Limb (tissue), 2 donors: ENCODE data around the gene SATB2.

ENCODE experiments used
- DNase-seq, 2 donors: peaks; one replicate each; pipeline ENCODE4 v3.0.0-alpha.2; 2016; ENCODE audit errors: extremely low spot score in 2 of 2

SATB2 gene

DNA sequence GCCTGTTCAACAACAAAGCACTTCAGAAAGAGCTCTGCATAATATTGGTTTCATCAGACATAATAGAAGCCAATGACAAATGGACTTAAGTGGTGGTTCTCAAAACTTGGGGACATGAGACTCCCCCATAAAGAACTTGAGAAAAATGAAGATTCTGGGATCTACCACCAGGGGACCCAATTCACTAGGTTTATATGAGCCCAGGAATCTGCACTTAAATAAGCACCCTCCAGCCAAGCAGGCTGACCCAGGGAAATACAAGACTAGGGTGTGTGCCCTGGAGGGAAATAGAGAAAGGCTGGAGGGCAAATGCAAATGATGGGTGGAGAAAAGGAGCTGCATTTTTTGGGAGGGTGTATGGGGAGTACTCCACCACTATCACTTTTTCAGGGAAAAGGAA, 52.5 kb downstream of the SATB2 start:
- DNase-seq, result no peak

- no peak for DNase-seq
These were observed 52.9 kb downstream of the SATB2 start for GRCh38 chr2:199404841-199405240.

DNA sequence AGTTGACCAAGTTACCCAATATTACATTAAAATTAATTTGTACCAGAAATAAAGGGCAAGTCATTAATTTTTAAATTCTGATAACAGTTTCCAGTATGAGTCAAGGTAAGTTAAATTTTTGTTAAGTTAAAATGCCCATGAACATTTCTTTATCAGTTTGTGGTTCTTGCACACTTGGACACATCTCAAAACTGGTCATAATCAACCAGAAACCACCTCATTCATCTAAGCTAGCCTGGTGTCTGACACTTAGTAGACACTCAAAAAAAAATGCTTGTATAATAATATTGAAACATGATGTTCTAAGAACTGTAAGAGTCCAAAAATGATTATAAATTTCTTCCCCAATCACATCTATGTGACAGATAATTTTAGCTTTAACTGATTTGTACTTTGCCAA, 62.4 kb downstream of the SATB2 start:
- DNase-seq, result no peak

GRCh38 chr2:199392363-199392762, 65.4 kb downstream of the SATB2 start:
- DNase-seq, result no peak

DNA sequence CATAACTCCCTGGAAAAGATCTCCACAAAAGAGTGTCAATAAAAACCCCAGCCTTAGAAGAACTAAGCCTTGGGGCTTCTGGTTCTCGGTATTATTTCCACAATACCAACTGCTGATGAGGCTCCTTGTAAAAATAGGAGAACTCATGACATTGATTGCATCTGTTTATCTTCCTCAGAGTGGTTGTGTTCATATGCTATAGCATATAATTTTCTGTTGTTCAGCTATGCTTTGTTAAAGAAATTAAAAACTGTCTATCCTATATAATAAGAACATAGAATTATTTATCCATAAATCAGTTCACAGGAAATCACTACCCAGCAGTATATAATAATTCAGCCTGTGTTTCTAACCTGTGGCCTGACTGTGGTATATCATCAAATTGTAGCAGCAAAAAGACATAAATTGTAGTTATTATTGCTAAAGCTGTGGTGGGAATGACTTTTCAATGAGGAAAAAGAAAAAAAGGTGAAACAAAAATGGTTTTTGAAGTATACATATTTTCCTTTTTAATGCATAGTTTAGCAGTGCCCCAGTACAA, 68.9 kb downstream of the SATB2 start:
- DNase-seq, result no peak

DNA sequence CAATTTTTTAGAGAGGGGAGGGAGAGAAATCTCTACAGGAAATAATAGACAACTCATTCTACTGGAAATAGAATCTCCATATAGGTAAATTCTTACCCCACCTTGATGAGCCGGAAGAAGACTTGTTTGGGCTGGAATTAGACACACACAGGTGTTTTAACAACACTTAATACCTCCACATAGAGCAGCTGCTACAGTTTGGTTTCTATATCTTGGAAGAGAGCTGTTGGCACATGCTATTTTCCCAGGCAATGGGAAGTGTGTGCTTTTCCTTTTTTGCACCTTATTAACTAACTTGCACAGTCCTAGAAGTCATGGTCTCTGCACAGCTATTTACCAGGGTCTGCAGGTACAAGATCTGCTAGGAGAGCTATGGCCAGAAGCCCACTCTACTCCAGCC, 73.7 kb downstream of the SATB2 start:
- DNase-seq, result no peak

DNA sequence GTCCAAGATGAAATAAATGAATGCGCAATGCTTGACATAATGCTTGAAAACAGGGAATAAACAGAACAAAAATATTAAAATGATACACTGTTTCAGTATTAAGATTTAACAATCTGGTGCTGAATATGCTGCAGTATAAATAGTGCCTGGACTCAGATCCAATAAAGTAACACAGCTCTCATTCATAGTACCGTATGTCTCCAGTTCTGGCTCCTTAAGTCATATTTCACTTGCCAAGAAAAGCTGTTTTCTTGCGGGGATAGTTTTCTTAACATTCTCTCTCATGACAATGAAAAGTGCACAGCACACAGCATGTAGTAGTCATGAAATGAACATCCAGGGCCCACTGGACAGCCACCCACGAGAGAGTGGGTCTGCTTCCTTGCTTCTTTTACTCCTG, 74.7 kb downstream of the SATB2 start:
- DNase-seq, result no peak

DNA sequence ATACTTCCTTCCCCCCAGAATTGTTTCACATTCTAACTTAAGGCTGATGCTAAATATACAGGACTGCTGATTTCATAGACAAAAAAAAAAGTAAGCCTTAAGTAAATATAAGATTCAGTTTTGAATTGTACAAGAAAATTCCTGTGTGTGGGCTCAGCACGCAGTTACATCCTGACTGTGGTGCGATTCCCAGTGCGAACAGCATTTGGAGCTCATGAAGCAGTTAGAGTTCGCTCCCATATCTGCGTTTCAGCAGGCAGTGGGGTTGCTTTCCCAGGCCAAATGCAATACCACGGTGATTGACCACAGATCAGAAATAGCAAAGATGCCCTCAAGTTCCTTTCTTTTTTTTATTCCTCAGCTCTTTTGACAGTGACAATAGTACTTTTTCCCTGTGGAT, 75.6 kb downstream of the SATB2 start:
- no peak for DNase-seq

GRCh38 chr2:199381531-199381930, 76.2 kb downstream of the SATB2 start:
- no peak for DNase-seq

GRCh38 chr2:199378948-199379650, 78.6 kb downstream of the SATB2 start:
- no peak for DNase-seq

DNA sequence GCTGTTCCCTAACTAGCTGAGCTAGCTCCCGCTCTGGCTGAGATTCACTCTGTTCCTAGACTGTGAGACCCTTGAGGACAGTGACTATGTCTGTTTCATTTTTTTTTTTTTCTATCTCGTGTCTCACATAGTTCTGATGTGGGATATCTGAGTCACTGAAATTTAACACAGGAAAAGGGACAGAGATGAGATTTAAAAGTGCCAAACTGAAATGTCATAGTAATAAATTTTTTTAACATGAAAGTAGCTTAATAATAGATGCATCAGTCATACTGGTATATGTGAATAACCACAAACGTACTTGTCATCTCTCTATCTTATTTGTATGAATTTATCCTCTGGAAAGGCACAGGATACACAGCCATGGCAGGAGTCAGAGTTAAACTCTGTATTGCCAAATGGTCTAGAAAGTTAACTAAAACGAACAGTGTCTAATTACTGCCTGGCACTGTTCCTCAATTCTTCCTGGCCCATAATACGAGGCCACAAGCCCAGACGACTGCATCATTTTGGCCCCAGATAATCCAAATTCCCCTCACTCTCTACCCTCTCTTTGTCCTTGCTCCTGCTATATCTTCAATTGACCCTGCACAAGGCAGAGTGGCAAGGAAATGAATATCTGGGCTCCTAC, 87.5 kb downstream of the SATB2 start:
- no peak for DNase-seq

GRCh38 chr2:199366406-199366805, 91.3 kb downstream of the SATB2 start:
- no peak for DNase-seq

GRCh38 chr2:199364153-199364552, 93.6 kb downstream of the SATB2 start:
- no peak for DNase-seq

- DNase-seq, result no peak
These were observed 101.3 kb downstream of the SATB2 start for GRCh38 chr2:199356412-199356811.

DNA sequence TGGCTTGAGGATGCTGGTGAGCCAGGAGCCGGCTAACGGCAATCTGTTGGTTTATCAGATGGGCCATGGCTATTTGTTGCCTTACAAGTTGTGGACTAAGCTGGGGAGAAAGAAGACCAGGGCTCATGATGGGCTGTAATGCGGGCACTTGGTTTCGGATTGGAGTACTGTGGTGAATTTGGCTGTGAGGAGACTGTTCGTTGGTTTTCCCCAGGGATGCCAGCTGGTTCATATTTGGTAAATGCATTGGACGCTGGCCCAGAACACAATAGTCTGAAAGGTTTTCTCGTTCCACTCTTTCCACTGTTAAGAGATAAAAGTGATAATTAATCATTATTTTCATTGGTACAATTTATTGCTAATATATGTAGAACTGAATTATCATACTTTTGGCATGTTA, 108.9 kb downstream of the SATB2 start:
- no peak for DNase-seq

DNA sequence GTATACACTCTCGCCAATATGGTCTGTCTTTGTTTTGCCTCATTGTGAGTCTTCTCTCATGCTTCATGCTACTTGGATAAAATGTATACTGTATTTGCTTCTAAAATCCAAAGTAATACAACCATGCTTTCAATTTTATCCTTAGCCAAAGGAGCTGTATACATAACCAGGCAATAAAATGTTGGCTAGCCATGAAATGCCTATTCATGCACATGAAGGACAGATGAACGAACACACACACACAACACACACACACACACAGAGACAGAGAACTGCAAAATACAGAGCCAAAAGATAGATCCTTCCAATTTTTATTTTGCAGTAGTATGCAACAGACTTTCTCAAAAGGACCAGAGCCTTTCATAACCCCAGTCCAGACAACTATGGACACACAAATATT, 113.7 kb downstream of the SATB2 start:
- DNase-seq, result no peak

- DNase-seq, result no peak
These were observed 115.4 kb downstream of the SATB2 start for GRCh38 chr2:199342334-199342733.

- DNase-seq, result no peak
These were observed 116.6 kb downstream of the SATB2 start for GRCh38 chr2:199341123-199341522.

GRCh38 chr2:199339891-199340605, 117.7 kb downstream of the SATB2 start:
- DNase-seq, result no peak

DNA sequence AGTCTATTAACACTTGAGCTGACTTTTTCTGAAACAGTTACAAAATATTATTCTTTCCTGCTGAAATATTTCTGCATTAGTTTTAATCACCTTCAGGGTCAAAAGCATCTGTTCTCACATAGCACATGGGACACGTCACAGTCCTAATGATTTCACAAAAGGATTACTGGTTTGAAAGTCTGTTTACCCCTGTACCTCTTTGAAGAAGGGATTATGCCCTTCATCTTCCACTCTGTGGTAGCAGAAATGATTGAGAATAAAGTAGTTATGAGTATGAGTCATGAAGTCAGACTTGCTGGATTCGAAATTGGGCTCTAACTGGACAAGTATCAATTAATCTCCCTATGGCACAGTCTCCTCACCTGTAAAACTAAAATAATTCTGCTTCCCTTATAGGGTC, 121.2 kb downstream of the SATB2 start:
- no peak for DNase-seq

DNA sequence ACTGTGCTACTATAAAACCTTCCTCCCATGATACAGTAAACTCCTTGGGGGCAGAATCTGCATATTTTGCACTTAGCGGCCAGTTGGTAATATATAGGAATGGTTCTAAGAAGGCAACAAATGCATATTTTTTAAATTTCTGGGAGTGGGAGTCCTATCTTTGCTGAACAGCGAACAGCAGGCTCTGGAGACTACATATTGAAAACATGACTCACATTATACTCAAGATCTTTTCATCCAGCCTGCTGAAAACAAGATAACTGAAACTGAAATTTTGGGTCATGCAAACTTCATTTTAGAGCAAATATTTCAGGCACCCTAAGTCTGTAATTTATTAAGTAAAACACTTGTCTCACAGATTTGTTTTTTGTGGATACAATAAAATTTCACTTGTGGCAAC, 122.2 kb downstream of the SATB2 start:
- DNase-seq, result no peak

GRCh38 chr2:199329466-199329865, 128.3 kb downstream of the SATB2 start:
- no peak for DNase-seq

DNA sequence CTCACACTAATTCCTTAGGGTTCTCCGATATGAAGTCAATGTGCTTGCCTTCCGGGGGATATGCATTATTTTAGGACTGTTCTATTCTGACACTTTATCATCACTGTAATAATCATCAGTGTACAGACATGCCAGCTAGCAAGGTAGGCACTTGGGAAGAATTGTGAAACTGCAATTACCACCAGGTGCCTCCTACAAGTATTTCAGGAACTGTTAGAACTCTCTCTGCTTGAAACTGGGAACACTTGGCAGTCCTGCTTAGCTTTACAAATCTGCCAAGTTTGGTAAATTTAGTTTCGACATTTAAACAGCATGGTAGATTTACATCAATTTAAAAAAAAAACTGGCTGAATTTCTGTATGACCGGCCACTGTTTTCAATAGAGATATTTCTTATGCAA, 128.7 kb downstream of the SATB2 start:
- DNase-seq, result no peak
